K562 (cell line): ENCODE measurements around the gene RMND5B. TPM values are rescaled to one million over a fixed set of nuclear protein-coding genes. Genes with fewer than 3 reads are reported as not detected.

Source experiments
- ATAC-seq: fragments of 200-7000 bp; cut with Tn5 transposase; 3 replicates; pipeline ENCODE4 v1.9.1; 2020; ENCODE audit warnings: moderate library complexity
- BruUV-seq: library from RNA; stranded (reverse); fragments of 400-500 nt; replicated peaks from 2 replicates; lab custom pipeline; 2021; lab: Mats Ljungman, UMichigan
- CTCF ChIA-PET: fragments of 300-600 bp; formaldehyde crosslinking; extraction: SDS; loops from one replicate; lab custom pipeline; 2021; ENCODE audit warnings: low intra/inter-chr PET ratio; lab: Yijun Ruan, JAX
- POLR2A ChIA-PET: fragments of 300-600, 350-650 bp; sonication (Branson Sonifier 250); formaldehyde crosslinking; extraction: SDS; loops from one replicate; lab custom pipeline; 2021; ENCODE audit warnings: antibody characterized with exemption, inconsistent platforms; lab: Yijun Ruan, JAX
- DNase-seq, 4 experiments: peaks; one replicate each; pipeline versions ENCODE4 v3.0.0 to v3.0.0-alpha.2; 2011 to 2018; ENCODE audit warnings: low spot score in 3 of 4, mixed read lengths in 3 of 4; ENCODE audit errors: extremely low read depth in 1 of 4
- FAIRE-seq: peaks from 2 replicates; lab custom pipeline; 2011; peaks lifted over from hg19 to GRCh38; lab: Jason Lieb, UNC
- H2AFZ ChIP-seq: 2 replicates; pipeline ENCODE4 v1.6.0; 2011; ENCODE audit warnings: low read depth, low read length, control low read depth, inconsistent platforms
- H3K27ac ChIP-seq: fragments of 200-600 bp; 3 replicates; pipeline ENCODE4 v1.8.0; 2011; ENCODE audit warnings: low read depth, mild to moderate bottlenecking, control low read depth, inconsistent platforms, low read length, moderate library complexity, mixed read lengths; ENCODE audit errors: extremely low read depth
- H3K27me3 ChIP-seq, 2 experiments: fragments of 300-600 bp in 1 of 2; 2 replicates in 1 of 2; 3 replicates in 1 of 2; pipeline versions ENCODE4 v1.6.0 to v1.8.0; 2011; ENCODE audit warnings: inconsistent platforms in 2 of 2, low read length in 2 of 2, mild to moderate bottlenecking in 1 of 2, mixed read lengths in 1 of 2, moderate library complexity in 1 of 2; ENCODE audit not compliant: control insufficient read depth in 2 of 2, insufficient read depth in 2 of 2
- H3K36me3 ChIP-seq: fragments of 300-600 bp; 3 replicates; pipeline ENCODE4 v1.8.0; 2011; ENCODE audit warnings: mild to moderate bottlenecking, low read length, inconsistent platforms; ENCODE audit not compliant: control insufficient read depth, insufficient read depth
- H3K4me1 ChIP-seq, 2 experiments: fragments of 200-600 bp in 1 of 2; replicated peaks in 1 of 2; 2 replicates in 1 of 2; 3 replicates in 1 of 2; pipeline versions ENCODE4 v1.5.1 to v1.8.0; 2011; ENCODE audit warnings: inconsistent platforms in 2 of 2, low read length in 2 of 2, mild to moderate bottlenecking in 1 of 2, mixed read lengths in 1 of 2, moderate library complexity in 1 of 2; ENCODE audit not compliant: control insufficient read depth in 2 of 2, insufficient read depth in 2 of 2
- H3K4me2 ChIP-seq: 2 replicates; pipeline ENCODE4 v1.6.1; 2011; ENCODE audit warnings: low read length, control low read depth, inconsistent platforms, mixed read lengths; ENCODE audit not compliant: insufficient read depth
- H3K4me3 ChIP-seq: fragments of 200-600 bp; sonication (generic), shearing (Covaris generic); 2 replicates; pipeline ENCODE4 v1.5.1; 2016; ENCODE audit warnings: control low read depth, inconsistent platforms
- H3K79me2 ChIP-seq: fragments of 200-600 bp; 3 replicates; pipeline ENCODE4 v1.8.0; 2011; ENCODE audit warnings: low read length, inconsistent platforms; ENCODE audit not compliant: control insufficient read depth, insufficient read depth
- H3K9ac ChIP-seq, 2 experiments: 2 replicates each; pipeline versions ENCODE4 v1.6.0 to v1.6.1; 2011; ENCODE audit warnings: low read depth in 2 of 2, low read length in 2 of 2, control low read depth in 1 of 2, inconsistent platforms in 1 of 2, mild to moderate bottlenecking in 1 of 2, mixed read lengths in 1 of 2; ENCODE audit not compliant: insufficient read depth in 1 of 2
- H3K9me1 ChIP-seq: one replicate; pipeline ENCODE4 v1.6.0; 2011; ENCODE audit warnings: inconsistent platforms, mild to moderate bottlenecking, low read length, moderate library complexity; ENCODE audit not compliant: control insufficient read depth, insufficient read depth
- H3K9me3 ChIP-seq: replicated peaks from 2 replicates; pipeline ENCODE4 v1.5.1; 2011; ENCODE audit warnings: low read depth, low read length, inconsistent platforms; ENCODE audit not compliant: control insufficient read depth, insufficient read depth
- H4K20me1 ChIP-seq: replicated peaks from 2 replicates; pipeline ENCODE4 v1.6.1; 2011; ENCODE audit warnings: low read length, inconsistent platforms, mixed read lengths; ENCODE audit not compliant: control insufficient read depth, insufficient read depth
- BMI1 ChIP-seq: fragments of 150-350 bp; IDR thresholded peaks from 2 replicates; pipeline ENCODE4 v1.6.1; 2014; ENCODE audit warnings: low read length
- FIP1L1 ChIP-seq: fragments of 200-400 bp; formaldehyde crosslinking; IDR thresholded peaks from 2 replicates; pipeline ENCODE4 v1.6.1; 2018; ENCODE audit warnings: mild to moderate bottlenecking, low read depth, low read length; ENCODE audit not compliant: poor library complexity, severe bottlenecking
- POLR2G ChIP-seq: fragments of 200-400 bp; formaldehyde crosslinking; IDR thresholded peaks from 2 replicates; pipeline ENCODE4 v1.6.1; 2017; ENCODE audit warnings: low read depth, mild to moderate bottlenecking, antibody characterized with exemption, low read length, moderate library complexity
- RBFOX2 ChIP-seq: fragments of 200-400 bp; formaldehyde crosslinking; IDR thresholded peaks from 2 replicates; pipeline ENCODE4 v1.6.1; 2017; ENCODE audit warnings: low read depth, mild to moderate bottlenecking, low read length, moderate library complexity
- WGBS: fragments of 100-300 bp; shearing (Covaris generic); methylation state at CpG from one replicate; pipeline ENCODE4 v1.1.6; 2016; ENCODE audit warnings: low coverage, mixed read lengths; ENCODE audit not compliant: insufficient coverage; ENCODE audit errors: missing lambda C conversion rate; 5-methylcytosine and 5-hydroxymethylcytosine counted together
- in situ Hi-C: fragments of 300-500 bp; cut with MboI; formaldehyde crosslinking; loops from 4 replicates; pipeline ENCODE4 v1.15.0; 2018; ENCODE audit warnings: inconsistent platforms, mixed read lengths
- intact Hi-C: fragments of 100-400 bp; cut with micrococcal nuclease; formaldehyde crosslinking; loops from 2 replicates; pipeline ENCODE4 v1.14.2; 2022
- polyA plus RNA-seq, 8 experiments: library from polyadenylated mRNA; depleted of rRNA in 4 of 8; stranded (reverse) in 5 of 8; unstranded in 3 of 8; fragments of >200 nt; fragmentation: Nextera tagmentation in 2 of 8; fragmentation: Illumina TruSeq in 1 of 8; extraction: Ambion mirVana in 2 of 8; extraction: Trizol in 1 of 8; gene quantifications; 2 replicates each; pipeline versions ENCODE4 v1.2.1 to v1.2.3, GENCODE V29; 2011 to 2014; ENCODE audit warnings: inconsistent platforms in 1 of 8, missing spikeins in 1 of 8
- total RNA-seq, 7 experiments: library from RNA; depleted of rRNA in 6 of 7; stranded (reverse); fragments of >200 nt in 6 of 7; fragmentation: Illumina TruSeq in 2 of 7; extraction: Trizol in 2 of 7; gene quantifications; 2 replicates each; pipeline versions ENCODE4 v1.2.1 to v1.2.3, GENCODE V29; 2011 to 2021; ENCODE audit warnings: low replicate concordance in 1 of 7

RMND5B gene
- total and polyA plus RNA-seq, 9 of the 15 experiments (the other 6 are each of a cell fraction or from before 2014, with no cell fraction given) = 2.6 to 57.0 (median 28.3) TPM

DNA sequence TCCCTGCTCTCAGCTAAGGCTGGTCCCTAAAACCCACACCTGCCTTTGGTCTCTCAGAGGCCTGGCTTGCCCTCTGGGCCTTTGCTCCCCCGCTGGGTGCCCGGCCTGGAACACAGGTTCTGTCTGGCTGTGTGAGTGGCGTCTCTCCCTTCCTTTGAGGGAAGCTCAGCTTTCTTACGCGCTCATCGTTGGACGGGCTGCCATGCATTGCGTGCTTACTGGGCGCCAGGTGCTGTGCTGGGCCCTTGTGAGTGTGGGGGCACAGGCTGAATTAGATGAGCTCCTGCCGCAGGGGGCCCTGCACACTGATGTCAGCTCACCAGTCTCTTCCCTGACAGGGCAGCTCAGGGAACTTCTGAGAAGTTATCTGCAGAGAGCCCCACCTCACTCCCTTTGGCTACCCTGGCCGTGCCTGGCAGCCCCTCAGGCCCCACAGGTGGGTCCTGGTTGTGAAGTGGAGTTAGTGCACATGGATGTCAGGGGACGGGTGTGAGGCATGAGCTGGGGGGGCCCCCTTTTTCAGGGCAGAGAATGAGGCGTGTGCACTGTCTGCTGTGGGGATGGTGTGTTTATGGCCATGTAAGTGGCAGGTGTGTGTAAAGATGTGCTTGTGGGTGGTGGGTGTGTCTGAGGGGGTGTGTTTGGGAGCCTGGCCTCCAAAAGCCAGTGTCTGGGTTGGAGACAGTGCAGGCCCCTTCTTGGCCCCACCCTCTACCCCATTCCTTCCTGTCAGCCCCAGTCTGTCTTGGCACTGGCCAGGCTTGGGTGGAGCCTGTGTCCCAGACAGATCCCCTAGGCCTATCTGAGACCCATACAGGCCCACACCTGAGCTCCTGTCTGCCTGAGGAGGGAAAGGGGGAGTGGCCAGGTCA is 7.5 kb upstream of the RMND5B start:
- no peak for DNase-seq
- no peak for TF ChIP-seq FIP1L1
- TF ChIP-seq POLR2G = peak; percentile 17; the same call in 1 of the 2 replicates
- no peak for TF ChIP-seq BMI1
- 0 out of 2 replicates have a peak, but pooled peaks have one; percentile 10 for TF ChIP-seq RBFOX2
- ChIA-PET POLR2A (interaction anchor here (0.6 to 1.2 kb wide), 8 partner anchors 13 to 668 kb away, joined by 3 to 5 read pairs (median 4); no protein-coding TSS in a partner anchor), CTCF (no interaction called here)
- no peaks in the 10 kb centered on the region for H3K9me3 ChIP-seq
- H3K27me3 ChIP-seq = no peaks in the 10 kb centered on the region
- ATAC-seq = no peak
- no peak for FAIRE-seq
- WGBS = 94% methylated on average over 11 of the region's 13 CpGs
- H3K27ac ChIP-seq = no peak overlapping the region
- H3K4me3 ChIP-seq = no peak overlapping the region
- H3K9me1 ChIP-seq = peaks cover 4% of the 10 kb centered on the region
- peak overlapping the region in 1 of 2 experiments; percentile 7; a peak in 2 of 4 replicates for H3K9ac ChIP-seq
- intact Hi-C loops = no loop called here
- H3K4me2 ChIP-seq = no peak overlapping the region
- H3K79me2 ChIP-seq = 0 out of 3 replicates have a peak, but pooled peaks cover 2% of the 10 kb centered on the region
- in situ Hi-C loops = no loop called here
- H4K20me1 ChIP-seq = no peaks in the 10 kb centered on the region; the same call in 1 of the 2 replicates
- peaks cover 31% of the 10 kb centered on the region; the same call in 2 of the 3 replicates for H3K36me3 ChIP-seq
- no peak overlapping the region for H2AFZ ChIP-seq
- H3K4me1 ChIP-seq = peaks cover 29 to 78% of the 10 kb centered on the region in 2 experiments
- no TSS peak for BruUV-seq
